GM21381 (cell line): ENCODE data around the gene KIAA1549.

ENCODE experiments used
- ATAC-seq: cut with Tn5 transposase; IDR thresholded peaks from one replicate; pipeline ENCODE4 v1.9.1; 2021; ENCODE audit warnings: mild to moderate bottlenecking, moderate library complexity; ENCODE audit not compliant: unreplicated experiment

The KIAA1549 gene

GRCh38 chr7:138886501-138886917 lies 94.7 kb downstream of the KIAA1549 start:
- peak; percentile 83 for ATAC-seq

- ATAC-seq, result no peak
Measured at GRCh38 chr7:138885383-138886147, 95.6 kb downstream of the KIAA1549 start.

- ATAC-seq, result no peak
Measured at GRCh38 chr7:138882249-138882648, 98.9 kb downstream of the KIAA1549 start.

DNA sequence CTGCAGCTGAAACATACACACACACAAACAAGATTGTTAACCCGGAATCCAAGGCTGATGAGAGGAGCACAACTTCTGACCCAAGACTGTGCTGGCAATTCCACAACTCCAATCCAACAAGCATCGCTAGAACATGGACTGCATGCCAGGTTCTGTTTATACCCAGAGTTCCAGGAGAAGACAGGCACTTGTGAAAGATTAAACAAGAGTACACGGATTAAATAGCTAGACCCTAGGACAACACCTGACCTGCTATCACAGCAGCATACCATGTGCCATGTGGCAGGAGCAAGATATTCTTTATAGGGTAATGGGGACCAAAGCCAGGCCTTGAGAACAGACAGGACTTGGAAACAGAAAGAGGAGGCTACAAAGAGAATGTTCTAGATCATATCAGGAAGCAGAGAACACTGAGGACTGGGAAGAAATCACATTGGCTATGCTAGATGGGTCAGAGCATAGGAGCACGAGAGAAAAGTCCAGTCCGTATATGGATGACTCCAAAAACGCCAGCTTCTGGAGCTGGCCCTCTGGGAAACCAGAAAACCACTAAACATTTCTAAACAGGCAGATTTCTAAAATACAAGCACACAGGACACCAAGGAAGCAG lies 99.5 kb downstream of the KIAA1549 start:
- ATAC-seq, result no peak

DNA sequence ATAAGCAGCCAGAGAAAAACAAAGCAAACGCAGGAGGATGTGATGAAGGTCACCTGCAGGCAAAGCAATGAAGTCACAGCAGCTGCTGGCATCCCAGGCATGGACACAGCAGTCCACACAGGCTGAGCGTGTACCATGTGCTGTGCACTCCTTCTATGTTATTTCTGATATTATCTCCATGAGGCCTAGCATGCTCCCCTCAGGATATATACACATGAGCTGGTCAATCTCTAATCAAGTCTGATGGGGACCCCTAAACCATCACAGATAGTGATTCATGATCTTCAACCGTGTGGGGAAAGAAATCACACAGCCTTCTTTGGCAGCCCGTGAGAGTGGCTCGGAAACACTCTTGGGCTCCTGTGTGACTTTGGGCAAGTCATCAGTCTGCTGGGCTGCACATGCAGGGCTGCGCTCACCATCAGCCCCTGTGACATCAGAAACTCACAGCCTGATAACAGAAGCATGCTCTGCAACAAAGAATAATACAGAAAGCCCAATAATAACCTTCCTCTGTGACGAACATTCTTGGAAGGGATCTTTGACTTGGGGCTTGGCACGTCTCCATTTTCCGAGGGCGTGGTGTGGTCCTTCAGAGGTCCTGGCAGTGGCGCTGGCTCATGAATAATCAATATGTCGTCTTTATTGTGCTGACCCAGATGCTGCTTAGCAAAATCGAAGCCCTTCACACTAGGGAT lies 100.2 kb downstream of the KIAA1549 start:
- no peak for ATAC-seq

DNA sequence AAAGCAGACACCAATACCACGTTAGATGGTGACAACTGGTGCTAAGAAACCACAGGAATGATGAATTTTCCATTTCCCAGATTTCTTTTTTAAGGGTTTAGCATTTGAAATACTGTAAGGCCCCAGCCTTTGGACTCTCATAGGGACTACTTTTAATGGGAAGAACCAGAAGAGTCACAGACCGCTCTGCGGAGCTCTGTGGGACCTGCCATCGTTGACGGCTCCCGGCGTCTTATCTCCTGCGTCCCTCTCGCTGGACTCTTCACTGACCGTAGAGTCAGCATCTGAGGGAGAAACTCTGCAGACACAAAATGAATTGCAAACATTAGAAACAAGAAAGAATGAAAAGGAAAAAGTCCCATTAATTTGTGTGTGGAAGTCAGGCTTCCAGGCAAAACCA lies 101.8 kb downstream of the KIAA1549 start:
- no peak for ATAC-seq

GRCh38 chr7:138878856-138879255 lies 102.3 kb downstream of the KIAA1549 start:
- no peak for ATAC-seq

DNA sequence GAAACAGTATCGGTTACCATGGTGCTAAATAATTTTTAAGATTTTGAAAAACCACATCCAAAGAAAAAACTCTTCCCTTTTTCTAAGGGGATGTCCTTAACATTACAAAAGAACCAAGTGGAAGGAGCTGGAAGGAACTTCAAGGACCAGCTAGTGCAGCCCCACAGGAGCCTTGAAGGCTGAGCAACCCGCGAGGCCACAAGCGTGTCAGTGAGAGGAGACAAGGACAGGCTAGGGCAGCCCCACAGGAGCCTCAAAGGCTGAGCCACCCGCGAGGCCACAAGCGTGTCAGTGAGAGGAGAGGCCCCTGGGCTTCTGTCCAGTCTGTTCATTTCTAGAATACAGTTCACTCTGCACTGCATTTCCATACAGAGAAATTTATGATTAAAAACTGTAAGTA lies 103.1 kb downstream of the KIAA1549 start:
- ATAC-seq, result no peak

- no peak for ATAC-seq
Measured at GRCh38 chr7:138876326-138876725, 104.9 kb downstream of the KIAA1549 start.

DNA sequence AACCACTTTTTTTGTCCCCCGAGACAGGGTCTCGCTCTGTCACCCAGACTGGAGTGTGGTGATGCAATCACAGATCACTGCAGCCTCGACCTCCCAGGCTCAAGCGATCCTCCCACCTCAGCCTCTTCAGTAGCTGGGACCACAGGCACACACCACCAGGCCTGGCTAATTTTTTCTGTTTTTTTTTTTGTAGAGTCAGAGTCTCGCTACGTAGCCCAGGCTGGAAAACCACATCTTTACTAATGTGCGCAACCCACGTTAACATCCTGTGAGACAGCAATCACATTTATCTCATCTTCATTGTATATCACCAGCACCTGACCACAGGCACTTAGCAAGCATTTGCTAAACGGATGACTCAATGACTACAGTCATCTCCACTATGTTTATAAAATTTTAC lies 105.4 kb downstream of the KIAA1549 start:
- no peak for ATAC-seq

- no peak for ATAC-seq
Measured at GRCh38 chr7:138873220-138873892, 107.8 kb downstream of the KIAA1549 start.

DNA sequence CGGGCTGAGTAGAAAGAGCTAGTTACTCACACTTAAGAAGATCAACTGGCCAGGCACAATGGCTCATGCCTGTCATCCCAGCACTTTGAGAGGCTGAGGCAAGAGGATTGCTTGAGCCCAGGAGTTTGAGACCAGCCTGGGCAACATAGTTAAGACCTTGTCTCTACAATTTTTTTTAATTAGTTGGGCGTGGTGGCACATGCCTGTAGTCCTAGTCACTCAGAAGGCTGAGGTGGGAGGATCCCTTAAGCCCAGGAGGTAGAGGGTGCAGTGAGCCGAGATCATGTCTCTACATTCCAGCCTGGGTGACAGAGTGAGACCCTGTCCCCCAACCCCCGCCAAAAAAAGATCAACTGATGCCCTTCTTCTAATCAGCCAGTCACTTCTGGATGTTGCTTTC lies 108.6 kb downstream of the KIAA1549 start:
- ATAC-seq, result no peak

- no peak for ATAC-seq
Measured at GRCh38 chr7:138871814-138872090, 109.4 kb downstream of the KIAA1549 start.

- ATAC-seq, result no peak
Measured at GRCh38 chr7:138871065-138871813, 110.0 kb downstream of the KIAA1549 start.

DNA sequence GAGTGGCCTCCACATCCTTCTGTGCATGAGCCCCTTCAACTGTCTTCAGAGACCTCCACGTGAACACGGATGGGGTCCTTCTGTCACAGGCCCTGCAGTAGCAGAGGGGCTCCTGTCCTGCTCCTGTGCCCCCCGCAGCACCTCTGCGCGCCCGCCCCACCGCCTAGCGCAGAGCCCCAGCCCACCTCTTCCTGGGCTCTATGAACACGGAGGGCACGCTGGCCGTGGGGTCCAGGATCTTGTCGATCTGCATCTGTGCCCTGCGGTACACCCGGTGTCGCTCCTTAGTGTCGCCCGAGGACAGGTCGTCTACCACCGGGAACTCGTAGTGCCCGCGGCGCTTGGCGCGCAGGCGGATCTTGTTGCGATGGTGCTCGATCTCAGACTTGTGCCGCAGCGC lies 111.8 kb downstream of the KIAA1549 start:
- no peak for ATAC-seq

- ATAC-seq, result no peak
Measured at GRCh38 chr7:138868711-138869110, 112.5 kb downstream of the KIAA1549 start.

DNA sequence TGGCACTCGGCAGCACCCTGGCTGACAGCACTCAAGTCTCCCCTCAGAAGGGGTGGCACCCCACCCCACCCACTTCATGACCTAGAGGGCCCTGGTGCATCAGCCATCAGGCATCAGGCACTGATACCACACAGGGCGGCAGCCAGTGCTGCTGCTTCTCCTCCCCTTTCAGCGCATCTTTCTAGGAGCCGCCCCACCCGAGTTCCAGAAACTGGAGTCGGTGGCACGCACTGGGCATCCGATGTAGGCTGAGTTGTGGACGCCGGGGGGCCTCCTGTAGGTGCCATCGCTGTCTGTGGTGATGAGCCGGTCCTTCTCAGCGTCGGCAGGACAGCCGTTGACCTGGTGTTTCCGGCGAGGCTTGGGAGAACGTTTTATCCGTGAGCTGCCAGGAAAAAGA lies 113.4 kb downstream of the KIAA1549 start:
- ATAC-seq, result no peak

DNA sequence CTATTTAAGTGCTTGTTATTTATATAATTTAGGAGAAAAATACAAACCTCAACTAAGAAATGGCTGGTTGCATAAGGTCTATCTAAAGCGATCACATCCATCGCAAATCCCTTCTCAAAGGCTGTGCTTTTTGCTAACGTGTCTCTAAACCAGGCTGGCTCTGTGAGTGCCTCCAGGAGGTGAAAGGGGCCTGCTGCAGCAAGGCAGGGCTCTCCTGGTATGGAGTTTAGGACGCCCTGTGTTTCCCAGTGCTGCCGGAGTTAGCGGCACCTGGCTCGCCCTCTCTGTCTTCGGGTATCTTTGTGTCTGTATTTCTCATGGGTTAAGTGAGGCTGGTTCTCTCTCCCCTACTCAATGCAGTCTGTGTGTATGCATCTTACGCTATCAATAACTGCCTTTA lies 114.8 kb downstream of the KIAA1549 start:
- ATAC-seq, result no peak

DNA sequence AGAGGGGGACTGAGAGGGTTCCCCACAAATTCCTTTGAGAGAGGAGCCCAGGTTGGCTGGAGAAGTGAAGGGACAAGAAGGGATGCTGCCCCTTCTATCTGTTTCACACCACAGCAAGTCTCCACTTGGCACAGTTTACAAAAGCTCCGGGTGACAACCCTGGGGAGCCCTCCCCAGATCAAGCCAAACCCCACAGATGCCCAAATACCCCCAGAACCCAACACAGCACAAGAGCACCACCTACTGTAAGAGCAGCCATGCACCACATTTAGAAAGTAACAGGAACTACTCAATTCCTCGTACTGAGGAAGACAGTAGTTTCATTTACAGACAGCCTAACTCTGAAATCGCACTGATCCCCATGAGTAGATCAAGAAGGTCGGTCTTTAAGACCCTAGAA lies 115.3 kb downstream of the KIAA1549 start:
- no peak for ATAC-seq

- no peak for ATAC-seq
Measured at GRCh38 chr7:138864667-138865066, 116.5 kb downstream of the KIAA1549 start.

DNA sequence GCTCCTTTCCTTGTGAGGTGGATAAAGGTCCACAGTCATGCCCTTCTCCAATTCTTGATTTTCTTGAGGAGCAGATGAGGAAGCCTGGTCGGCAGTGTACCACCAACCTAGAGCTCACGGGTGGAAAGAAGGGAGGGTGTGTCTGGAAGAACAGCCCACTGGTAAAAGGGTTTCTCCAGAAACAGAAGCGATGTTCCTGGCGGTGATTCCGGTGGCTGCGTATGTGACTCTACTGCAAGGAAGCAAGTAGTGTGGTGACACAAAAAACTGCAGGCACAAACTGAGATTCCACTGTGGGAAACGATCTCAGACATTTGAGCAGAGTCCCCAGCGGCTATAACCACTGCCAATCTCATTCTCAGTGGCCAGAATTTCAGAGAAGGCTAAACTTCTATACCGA lies 117.3 kb downstream of the KIAA1549 start:
- no peak for ATAC-seq
